ENCODE data around the gene SCAF1.

The SCAF1 gene

DNA sequence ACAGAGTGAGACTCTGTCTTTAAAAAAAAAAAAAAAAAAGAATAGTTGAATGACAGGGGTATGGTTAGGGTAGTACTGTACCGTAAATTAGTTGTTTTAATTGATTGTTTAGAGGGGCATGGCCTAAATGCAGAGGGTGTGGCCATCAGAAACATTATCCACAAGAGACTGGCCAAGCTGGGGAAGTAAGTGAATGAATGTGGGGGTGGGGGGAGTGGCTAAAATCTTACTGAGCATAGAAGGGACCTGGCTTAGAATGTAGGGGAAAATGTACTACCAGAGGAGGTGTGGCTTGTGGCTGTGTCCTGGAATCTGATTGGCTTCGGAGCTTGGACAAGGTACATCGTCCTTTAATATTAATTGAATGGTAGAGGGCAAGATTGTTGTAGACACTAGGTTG, 27.5 kb downstream of the SCAF1 start:
- no peak for DNase-seq

DNA sequence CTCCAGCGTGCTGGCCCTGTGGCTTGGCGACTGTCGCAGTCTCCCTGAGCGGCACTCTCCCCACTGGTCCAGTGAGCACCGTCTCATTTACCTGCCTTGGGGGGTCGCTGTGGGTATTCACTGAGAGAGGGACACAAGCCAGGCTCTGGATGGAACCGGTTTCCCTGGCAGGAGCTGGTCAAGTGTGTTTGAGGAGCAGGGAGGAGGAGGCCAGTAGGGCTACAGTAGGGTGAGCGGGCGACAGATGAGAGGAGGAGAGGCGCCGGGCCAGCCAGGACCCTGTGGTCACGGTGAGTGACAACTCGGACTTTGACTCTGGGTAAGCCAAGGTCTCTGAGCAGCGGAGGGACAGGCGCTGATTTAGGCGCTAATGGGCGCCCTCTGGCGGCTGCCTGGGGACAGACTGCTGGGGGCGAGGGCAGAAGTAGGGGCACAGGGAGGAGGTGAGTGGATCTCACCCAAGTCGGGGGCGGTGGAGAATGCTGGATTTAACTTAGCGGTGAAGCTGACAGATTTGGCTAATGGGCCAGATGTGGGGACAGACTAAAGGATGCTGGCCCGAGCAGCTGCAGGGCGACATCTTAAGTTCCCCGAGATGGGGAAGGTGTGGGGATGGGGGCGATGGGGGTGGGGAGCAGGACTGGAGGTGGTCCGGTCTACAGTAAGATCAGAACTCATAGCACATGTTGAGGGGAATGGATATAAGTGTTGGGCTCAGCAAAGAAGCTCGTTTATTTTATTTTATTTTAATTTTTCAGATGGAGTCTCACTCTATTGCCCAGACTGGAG, 30.3 kb downstream of the SCAF1 start:
- DNase-seq, result peak; percentile 85

DNA sequence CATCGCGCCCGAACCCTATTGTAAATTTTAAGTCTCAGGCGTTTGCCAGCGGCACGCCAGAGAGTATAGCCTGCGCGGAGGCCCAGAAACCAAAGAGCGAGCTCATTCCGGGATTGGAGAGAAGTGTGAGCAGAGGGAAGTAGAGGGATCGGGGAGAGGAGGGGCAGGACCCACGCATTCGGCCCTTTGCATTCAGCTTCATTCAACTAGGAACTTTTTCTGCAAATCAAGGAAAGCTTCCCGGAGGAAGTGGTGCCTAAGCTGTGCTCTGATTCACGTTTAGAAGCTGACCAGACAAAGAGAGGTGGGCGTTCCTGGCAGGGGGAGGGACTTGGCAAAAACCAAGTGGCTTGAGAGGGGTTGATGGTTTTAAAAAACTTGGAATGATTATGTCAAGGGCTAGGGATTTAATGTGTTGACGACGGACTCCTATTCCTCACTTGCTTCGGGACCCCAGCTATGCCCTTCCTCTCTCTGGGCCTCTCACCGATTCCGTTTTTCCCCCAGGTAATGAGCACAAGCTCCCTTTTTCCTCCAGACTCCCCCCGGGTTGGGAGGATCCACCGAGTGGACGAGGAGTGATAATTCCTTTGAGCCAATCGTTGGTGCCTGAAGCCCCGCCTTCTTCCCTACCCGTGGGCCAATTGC, 34.3 kb downstream of the SCAF1 start:
- DNase-seq, result peak; percentile 94

GRCh38 chr19:49676784-49677230, 34.8 kb downstream of the SCAF1 start:
- DNase-seq, result peak; percentile 100

GRCh38 chr19:49677231-49677900, 35.4 kb downstream of the SCAF1 start, which contains the start of gene PRMT1:
TSS of gene PRMT1 (plus strand) at chr19:49677271. CDS start at chr19:49677281, 10 bp downstream.
- peak; percentile 67 for DNase-seq

DNA sequence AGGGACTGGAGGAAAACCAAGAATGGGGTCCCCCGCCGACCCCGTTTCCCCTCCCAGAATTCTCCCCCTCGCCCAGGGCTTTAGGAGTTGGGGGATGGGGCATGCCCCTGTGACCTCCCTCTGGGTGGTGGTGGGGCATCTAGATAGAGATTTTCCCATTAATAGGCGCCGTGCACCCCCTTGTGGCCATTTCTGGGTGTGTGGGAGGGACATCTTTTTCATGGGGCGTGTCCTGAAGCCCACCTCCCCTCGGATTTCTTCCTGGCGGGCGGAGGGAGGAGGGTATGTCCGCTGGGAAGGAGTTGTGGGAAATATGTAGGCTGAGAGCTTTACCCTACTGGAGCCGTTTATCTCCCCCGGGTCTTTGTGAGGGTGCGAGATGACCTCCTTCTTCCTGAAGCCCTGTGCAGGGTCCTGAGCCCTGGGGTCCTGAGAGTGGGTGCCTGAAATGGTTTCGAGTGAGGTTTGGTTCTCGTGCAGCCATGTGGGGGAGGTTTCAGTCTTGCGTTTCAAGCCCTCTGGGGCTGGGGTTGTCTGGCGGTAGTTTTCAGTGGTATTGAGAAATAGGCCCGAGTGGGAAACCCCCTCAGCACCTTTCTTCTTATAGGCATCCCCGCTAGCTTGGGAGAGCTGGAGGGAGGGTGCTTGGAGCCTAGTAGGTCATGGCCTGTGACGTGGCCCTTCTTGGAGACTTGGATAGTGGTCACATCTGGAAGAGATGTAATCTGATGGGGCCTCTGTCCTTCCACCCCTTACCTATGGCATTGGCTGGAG, 36.1 kb downstream of the SCAF1 start:
- peak; percentile 92 for DNase-seq

GRCh38 chr19:49678985-49679770, 37.2 kb downstream of the SCAF1 start:
- DNase-seq, result no peak

DNA sequence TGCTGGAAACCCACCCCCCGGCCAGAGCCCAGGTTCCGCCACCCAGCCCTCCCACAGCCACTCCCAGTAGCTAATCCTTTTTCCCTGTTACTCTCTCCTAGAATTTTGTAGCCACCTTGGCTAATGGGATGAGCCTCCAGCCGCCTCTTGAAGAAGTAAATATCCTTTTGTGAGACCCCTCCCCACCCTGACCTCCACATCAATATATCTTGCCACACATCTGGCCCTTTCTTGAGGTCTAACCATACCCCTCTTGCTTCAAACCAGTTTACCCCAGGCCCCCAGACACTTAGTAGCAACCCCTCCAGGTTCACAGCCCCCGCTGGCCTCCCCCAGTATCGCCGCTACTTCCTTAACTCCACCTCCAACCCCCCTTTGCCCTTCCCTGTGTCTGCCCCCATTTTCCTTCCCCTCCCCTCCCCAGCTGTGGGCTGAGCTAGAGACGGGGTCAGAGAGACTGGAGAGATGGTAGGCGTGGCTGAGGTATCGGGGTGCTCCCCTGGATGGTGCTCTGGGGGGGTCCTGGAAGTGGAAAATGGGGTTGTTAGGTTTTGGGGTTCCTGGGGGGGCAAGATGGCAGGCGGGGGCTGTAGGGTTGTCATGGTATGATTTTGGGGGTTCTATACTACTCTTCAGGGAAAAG, 37.9 kb downstream of the SCAF1 start:
- no peak for DNase-seq

- peak; percentile 95 for DNase-seq
Measured at GRCh38 chr19:49680421-49681351, 38.7 kb downstream of the SCAF1 start.

GRCh38 chr19:49681830-49682229, 39.8 kb downstream of the SCAF1 start:
- DNase-seq, result no peak

- no peak for DNase-seq
Measured at GRCh38 chr19:49682274-49682673, 40.3 kb downstream of the SCAF1 start.

DNA sequence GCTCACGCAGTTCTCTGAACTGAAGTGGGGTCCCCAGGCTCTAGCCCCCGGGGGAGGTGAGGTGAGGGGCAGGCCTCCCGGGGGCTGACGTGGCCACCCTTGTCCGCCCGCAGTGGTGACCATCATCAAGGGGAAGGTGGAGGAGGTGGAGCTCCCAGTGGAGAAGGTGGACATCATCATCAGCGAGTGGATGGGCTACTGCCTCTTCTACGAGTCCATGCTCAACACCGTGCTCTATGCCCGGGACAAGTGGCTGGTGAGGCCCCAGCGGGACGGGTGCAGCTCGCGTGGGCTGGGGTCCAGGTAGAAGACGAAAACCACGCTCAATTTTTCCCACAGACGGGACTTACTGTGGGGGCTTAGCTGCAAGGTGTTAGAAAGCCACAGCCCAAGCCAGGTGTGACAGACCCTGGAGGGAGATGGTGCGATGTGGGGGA, 41.8 kb downstream of the SCAF1 start:
- DNase-seq, result no peak

- DNase-seq, result peak; percentile 54
Measured at GRCh38 chr19:49684251-49684982, 42.4 kb downstream of the SCAF1 start.

DNA sequence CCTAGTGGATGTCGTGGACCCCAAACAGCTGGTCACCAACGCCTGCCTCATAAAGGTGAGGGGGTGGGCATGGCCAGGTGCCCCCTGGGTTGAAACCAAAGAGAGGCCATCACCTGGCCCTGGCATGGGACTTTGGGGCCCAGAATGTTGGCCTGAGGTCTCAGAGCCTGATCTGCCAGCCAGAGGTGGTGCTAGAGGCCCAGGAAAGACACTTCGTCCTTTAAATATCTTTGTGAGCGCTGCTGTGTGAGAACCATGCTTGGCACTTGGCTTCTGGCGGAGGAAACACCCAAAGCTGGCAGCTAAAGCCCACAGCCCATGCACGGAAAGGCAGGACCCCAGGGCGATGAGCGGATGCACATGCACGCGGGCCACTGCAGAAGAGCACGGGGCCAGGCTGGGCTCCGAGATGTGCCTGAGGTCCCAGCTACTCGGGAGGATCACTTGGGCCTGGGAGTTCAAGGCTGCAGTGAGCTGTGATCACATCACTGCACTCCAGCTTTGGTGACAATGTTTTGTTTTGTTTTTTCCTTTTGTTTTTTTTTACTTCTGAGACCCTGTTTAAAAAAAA, 43.1 kb downstream of the SCAF1 start:
- no peak for DNase-seq

- no peak for DNase-seq
Measured at GRCh38 chr19:49685845-49686332, 43.9 kb downstream of the SCAF1 start.

DNA sequence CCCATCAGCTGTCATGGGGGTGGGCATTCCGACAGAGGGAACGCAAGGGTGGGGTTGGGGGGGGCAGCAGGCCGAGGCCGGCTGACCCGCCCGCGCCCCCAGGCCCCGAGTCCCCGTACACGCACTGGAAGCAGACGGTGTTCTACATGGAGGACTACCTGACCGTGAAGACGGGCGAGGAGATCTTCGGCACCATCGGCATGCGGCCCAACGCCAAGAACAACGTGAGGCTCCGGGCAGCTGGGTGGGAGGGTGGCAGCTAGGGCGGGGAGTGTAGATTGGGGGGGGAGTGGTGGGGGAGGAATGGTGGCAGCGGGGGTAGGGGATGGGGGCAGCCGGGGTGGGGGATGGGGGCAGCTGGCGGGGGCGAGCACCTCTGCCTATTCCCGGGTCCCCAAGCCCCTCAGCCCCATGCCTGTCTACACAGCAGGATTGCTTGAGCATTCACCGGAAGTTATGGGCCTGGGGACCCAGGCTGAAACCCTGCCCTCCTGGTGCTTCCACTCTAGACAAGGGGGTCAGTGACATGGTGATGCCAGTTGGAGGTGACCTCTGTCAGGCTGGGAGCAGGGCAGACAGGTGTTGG, 44.6 kb downstream of the SCAF1 start:
- no peak for DNase-seq

DNA sequence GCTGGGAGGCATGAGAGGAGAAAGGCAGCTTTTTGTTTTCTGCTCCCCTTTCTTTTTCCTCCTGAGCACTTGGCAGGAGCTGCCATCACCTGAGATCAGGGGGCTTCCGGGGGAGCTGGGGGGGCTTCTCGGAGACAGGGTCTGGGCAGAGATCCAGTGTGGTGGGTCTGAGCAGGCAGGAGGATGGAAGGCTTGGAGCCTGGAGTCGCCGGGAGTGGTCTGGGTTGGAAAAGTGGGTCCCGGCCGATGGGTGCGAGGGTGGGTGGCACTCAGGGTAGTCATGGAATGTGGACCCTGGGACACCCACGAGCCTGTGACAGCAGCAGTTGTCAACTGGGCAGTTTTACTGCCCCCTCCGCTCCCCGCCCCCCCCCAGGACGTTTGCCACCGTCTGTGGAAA, 45.1 kb downstream of the SCAF1 start:
- no peak for DNase-seq

GRCh38 chr19:49687566-49688316, 45.7 kb downstream of the SCAF1 start:
- DNase-seq, result peak; percentile 32

All from hematopoietic multipotent progenitor cell treated with erythropoietin and hydrocortisone succinate and interleukin-3 and kit ligand, for 4 days (in vitro differentiated cells).